HUES6 (cell line): ENCODE data around the gene LITAFD.

Source experiments
- H3K27ac ChIP-seq: 2 replicates; pipeline ENCODE4 v1.7.0; 2013; ENCODE audit warnings: low read depth, mild to moderate bottlenecking, low read length, inconsistent platforms
- H3K27me3 ChIP-seq: 2 replicates; pipeline ENCODE4 v1.6.1; 2013; ENCODE audit warnings: low read length; ENCODE audit not compliant: control insufficient read depth, insufficient read depth
- H3K36me3 ChIP-seq: 2 replicates; pipeline ENCODE4 v1.6.1; 2013; ENCODE audit warnings: low read length; ENCODE audit not compliant: control insufficient read depth, insufficient read depth
- H3K4me1 ChIP-seq: 2 replicates; pipeline ENCODE4 v1.6.1; 2013; ENCODE audit warnings: low read length; ENCODE audit not compliant: control insufficient read depth, insufficient read depth
- H3K4me3 ChIP-seq: 2 replicates; pipeline ENCODE4 v1.5.1; 2013; ENCODE audit warnings: low read depth, low read length
- H3K9ac ChIP-seq: one replicate; pipeline ENCODE4 v1.6.1; 2013; ENCODE audit warnings: mild to moderate bottlenecking, low read length
- H3K9me3 ChIP-seq: 2 replicates; pipeline ENCODE4 v1.6.1; 2013; ENCODE audit warnings: low read depth, low read length; ENCODE audit not compliant: control insufficient read depth, insufficient read depth

The LITAFD gene

DNA sequence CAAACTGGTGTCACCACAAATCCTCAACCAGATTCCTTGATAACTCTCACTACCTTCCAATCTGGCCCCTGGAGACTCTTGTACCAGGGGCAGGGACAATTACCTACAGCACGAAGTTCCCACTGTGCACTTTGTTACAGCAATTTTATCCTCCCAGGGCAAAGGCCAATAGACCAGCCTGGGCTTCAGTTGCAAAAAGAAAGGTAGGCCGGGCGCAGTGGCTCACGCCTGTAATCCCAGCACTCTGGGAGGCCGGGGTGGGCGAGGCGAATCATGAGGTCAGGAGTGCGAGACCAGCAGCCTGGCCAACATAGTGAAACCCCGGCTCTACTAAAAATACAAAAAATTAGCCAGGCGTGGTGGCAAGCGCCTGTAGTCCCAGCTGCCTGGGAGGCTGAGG, 44.7 kb downstream of the LITAFD start:
- H3K27me3 ChIP-seq = no peaks in the 10 kb centered on the region
- H3K27ac ChIP-seq = no peak overlapping the region
- peaks cover 73% of the 10 kb centered on the region for H3K36me3 ChIP-seq
- no peak overlapping the region for H3K9ac ChIP-seq
- 0 out of 2 replicates have a peak, but pooled peaks cover 7% of the 10 kb centered on the region for H3K4me1 ChIP-seq
- H3K9me3 ChIP-seq = no peaks in the 10 kb centered on the region
- no peak overlapping the region for H3K4me3 ChIP-seq

GRCh38 chr16:8928467-8928957, 46.4 kb downstream of the LITAFD start:
- Histone ChIP-seq H3K4me3 (no peak overlapping the region), H3K27me3 (no peaks in the 10 kb centered on the region), H3K9me3 (no peaks in the 10 kb centered on the region), H3K36me3 (peaks cover 56% of the 10 kb centered on the region), H3K4me1 (peaks cover 10% of the 10 kb centered on the region; the same call in 1 of the 2 replicates), H3K9ac (no peak overlapping the region), H3K27ac (no peak overlapping the region)

GRCh38 chr16:8929086-8929748, 47.1 kb downstream of the LITAFD start:
- Histone ChIP-seq H3K9me3 (no peaks in the 10 kb centered on the region), H3K36me3 (peaks cover 51% of the 10 kb centered on the region), H3K4me3 (no peak overlapping the region), H3K27me3 (no peaks in the 10 kb centered on the region), H3K9ac (no peak overlapping the region), H3K4me1 (peaks cover 11% of the 10 kb centered on the region; the same call in 1 of the 2 replicates), H3K27ac (no peak overlapping the region)

GRCh38 chr16:8931859-8932258, 49.7 kb downstream of the LITAFD start:
- peaks cover 28% of the 10 kb centered on the region for H3K4me1 ChIP-seq
- H3K4me3 ChIP-seq = no peak overlapping the region
- no peaks in the 10 kb centered on the region for H3K9me3 ChIP-seq
- no peak overlapping the region for H3K9ac ChIP-seq
- H3K27me3 ChIP-seq = no peaks in the 10 kb centered on the region
- H3K27ac ChIP-seq = no peak overlapping the region
- H3K36me3 ChIP-seq = peaks cover 29% of the 10 kb centered on the region

DNA sequence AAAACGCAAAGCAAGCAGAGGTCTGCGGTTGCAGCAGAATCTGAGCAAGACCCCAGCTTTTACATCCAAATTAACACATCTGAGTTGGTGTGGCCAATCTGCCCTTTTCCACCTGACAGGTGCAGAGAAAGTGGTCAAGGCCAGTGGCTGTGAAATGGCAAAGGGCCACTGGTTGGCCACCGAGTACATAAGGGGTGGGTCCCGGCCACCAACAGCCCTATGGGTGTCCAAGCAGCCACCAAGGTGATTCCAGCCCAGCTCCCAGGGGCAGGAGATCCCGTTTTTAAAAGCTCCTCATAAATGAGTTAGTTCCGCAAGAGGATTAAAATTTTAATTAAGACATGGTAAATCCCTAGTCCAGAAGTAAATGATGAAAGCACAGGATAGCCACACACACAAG, 52.5 kb downstream of the LITAFD start:
- Histone ChIP-seq H3K36me3 (peaks cover 6% of the 10 kb centered on the region), H3K9ac (no peak overlapping the region), H3K27me3 (no peaks in the 10 kb centered on the region), H3K4me3 (no peak overlapping the region), H3K4me1 (peaks cover 34% of the 10 kb centered on the region), H3K27ac (no peak overlapping the region), H3K9me3 (no peaks in the 10 kb centered on the region)
